Ascending aorta (tissue), 2 donors: Measurements from ENCODE around the gene FSTL4. TPM values are rescaled to one million over a fixed set of nuclear protein-coding genes. Genes with fewer than 3 reads are reported as not detected.

Experiments used
- DNase-seq, 2 donors: peaks; one replicate each; pipeline ENCODE4 v3.0.0-alpha.2; 2019; ENCODE audit warnings: low spot score in 2 of 2
- H3K27ac ChIP-seq, 2 donors: fragments of 200-600 bp; sonication (generic); one replicate each; pipeline ENCODE4 v1.5.1; 2016 to 2017; ENCODE audit warnings: mild to moderate bottlenecking in 1 of 2
- H3K27me3 ChIP-seq: fragments of 200-600 bp; sonication (generic); one replicate; pipeline ENCODE4 v1.5.1; 2017
- H3K36me3 ChIP-seq, 2 donors: fragments of 200-600 bp; sonication (generic); one replicate each; pipeline ENCODE4 v1.5.1; 2016
- H3K4me1 ChIP-seq, 2 donors: fragments of 200-600 bp; sonication (generic); one replicate each; pipeline ENCODE4 v1.5.1; 2016 to 2017; ENCODE audit warnings: mild to moderate bottlenecking in 1 of 2
- H3K4me3 ChIP-seq, 2 donors: fragments of 200-600 bp; sonication (generic); one replicate each; pipeline ENCODE4 v1.5.1; 2016 to 2017; ENCODE audit warnings: mild to moderate bottlenecking in 1 of 2
- H3K9me3 ChIP-seq, 2 donors: fragments of 200-600 bp; sonication (generic); one replicate each; pipeline ENCODE4 v1.5.1; 2016
- intact Hi-C: fragments of 100-400 bp; cut with DNase I; formaldehyde crosslinking; loops from one replicate; pipeline ENCODE4 v1.15.1; 2023
- total RNA-seq: library from RNA; depleted of rRNA; stranded (reverse); fragments of >200 nt; gene quantifications from one replicate; pipeline ENCODE4 v1.1.0, GENCODE V29; 2016
- TF ChIP-seq, protein P1 (sequence below), 3 experiments: fragments of 200-600 bp in 2 of 3; fragments of 450-650 bp in 1 of 3; sonication (generic) in 2 of 3; IDR thresholded peaks; one replicate each; pipeline ENCODE4 v1.5.1; 2016 to 2019; ENCODE audit warnings: antibody characterized with exemption in 3 of 3, mild to moderate bottlenecking in 1 of 3, moderate library complexity in 1 of 3

The FSTL4 gene
- total RNA-seq, 1 donor from 2014 or later, result 0.11 TPM

DNA sequence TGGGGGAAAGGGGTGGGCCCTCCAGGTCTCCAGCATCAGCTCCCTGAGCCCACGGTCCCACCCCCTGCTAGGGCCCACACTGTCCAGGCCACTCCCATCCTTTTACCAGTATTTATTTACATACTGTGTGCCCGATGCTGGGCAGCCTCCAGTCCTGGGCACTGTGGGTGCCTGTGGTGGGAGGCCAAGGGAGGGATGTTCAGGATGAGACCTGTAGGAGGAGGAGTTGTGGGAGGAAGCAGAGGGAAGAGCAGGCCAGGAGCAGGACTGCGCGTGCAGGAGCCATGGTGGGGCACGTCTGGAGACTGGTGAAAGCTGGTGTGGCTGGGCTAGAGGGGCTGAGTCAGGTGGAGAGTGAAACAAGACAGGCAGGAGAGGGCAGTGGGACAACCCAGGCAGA lies 293.1 kb downstream of the FSTL4 start:
- Histone ChIP-seq H3K4me3 (no peak overlapping the region), H3K36me3 (no peaks in the 10 kb centered on the region), H3K27me3 (no peaks in the 10 kb centered on the region), H3K9me3 (no peaks in the 10 kb centered on the region), H3K27ac (no peak overlapping the region), H3K4me1 (no peaks in the 10 kb centered on the region)
- DNase-seq, result no peak
- intact Hi-C loops, result no loop called here
- TF ChIP-seq, protein P1, sequence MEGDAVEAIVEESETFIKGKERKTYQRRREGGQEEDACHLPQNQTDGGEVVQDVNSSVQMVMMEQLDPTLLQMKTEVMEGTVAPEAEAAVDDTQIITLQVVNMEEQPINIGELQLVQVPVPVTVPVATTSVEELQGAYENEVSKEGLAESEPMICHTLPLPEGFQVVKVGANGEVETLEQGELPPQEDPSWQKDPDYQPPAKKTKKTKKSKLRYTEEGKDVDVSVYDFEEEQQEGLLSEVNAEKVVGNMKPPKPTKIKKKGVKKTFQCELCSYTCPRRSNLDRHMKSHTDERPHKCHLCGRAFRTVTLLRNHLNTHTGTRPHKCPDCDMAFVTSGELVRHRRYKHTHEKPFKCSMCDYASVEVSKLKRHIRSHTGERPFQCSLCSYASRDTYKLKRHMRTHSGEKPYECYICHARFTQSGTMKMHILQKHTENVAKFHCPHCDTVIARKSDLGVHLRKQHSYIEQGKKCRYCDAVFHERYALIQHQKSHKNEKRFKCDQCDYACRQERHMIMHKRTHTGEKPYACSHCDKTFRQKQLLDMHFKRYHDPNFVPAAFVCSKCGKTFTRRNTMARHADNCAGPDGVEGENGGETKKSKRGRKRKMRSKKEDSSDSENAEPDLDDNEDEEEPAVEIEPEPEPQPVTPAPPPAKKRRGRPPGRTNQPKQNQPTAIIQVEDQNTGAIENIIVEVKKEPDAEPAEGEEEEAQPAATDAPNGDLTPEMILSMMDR (IDR thresholded peaks at IDR 0.05), result no peak

DNA sequence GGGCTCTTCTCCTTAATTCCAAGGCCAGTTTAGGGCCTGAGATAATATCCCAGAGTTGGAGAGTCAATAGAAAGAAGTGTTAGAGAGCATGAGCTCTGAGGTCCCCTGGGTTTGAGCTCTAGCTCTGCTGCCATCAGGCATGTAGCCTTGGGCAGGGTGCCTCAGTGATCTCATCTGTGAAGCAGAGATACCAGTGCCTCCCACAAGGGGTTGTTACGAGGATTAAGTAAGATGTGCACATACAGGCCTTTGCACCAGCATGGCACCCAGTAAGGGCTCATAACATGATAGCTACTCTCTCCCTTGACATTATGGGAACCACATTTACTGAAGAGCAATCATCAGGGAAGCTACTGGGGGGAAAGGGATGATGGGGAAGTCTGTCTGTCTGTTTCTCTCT lies 294.8 kb downstream of the FSTL4 start:
- no peaks in the 10 kb centered on the region for H3K4me1 ChIP-seq
- H3K4me3 ChIP-seq, result no peak overlapping the region
- no peak overlapping the region for H3K27ac ChIP-seq
- no peaks in the 10 kb centered on the region for H3K9me3 ChIP-seq
- TF ChIP-seq, protein P1 (IDR thresholded peaks at IDR 0.05), result no peak
- no peak for DNase-seq
- intact Hi-C loops, result no loop called here
- no peaks in the 10 kb centered on the region for H3K36me3 ChIP-seq
- no peaks in the 10 kb centered on the region for H3K27me3 ChIP-seq

DNA sequence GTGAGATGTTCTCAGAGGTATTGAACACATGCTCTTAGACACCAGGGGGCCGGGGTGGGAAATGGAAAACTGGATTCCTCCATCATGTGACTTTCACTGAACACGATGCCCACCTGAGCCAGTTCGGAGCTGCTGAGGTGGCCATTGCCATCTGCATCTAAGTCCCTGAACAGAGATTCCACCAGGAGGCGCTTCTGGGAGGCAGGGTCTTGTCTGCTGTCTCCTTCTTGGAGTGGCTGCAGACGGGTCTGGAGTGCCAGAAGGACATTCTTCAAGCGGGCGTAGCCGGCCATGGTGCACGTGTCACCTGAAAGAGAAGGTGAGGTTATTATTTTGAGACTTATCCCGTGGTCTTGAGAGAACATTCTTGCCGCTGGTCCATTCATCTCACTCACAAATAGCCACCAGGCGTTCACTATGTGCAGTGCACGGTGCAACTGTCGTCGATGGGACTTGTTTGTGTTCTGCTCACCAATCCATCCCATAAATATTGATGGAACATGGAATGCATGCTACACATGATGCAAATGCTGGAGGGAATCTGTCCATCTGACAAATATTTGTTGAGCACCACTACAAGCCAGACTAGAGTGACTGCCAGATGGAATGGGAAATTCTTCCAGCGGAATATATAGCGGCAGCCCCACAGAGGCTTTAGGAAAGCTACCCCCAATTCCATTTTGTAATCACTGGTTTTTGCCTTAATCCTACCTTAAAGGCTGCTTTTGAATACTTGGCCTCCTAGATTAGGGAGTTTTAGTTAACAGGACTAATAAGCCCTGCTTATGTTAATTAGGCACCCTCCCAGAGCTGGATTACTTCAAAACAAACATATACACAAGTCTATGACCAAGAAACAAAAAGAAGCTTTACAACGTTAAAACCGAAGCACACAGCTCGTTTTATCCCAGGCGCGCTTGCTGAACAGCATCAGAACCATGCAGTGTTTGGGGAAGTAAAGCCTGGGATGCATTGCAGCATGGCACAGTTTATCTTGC lies 295.7 kb downstream of the FSTL4 start:
- DNase-seq, result no peak
- Histone ChIP-seq H3K36me3 (no peaks in the 10 kb centered on the region), H3K9me3 (no peaks in the 10 kb centered on the region), H3K4me3 (no peak overlapping the region), H3K4me1 (no peaks in the 10 kb centered on the region), H3K27me3 (no peaks in the 10 kb centered on the region), H3K27ac (no peak overlapping the region)
- intact Hi-C loops, result no loop called here
- TF ChIP-seq, protein P1 (IDR thresholded peaks at IDR 0.05), result no peak

DNA sequence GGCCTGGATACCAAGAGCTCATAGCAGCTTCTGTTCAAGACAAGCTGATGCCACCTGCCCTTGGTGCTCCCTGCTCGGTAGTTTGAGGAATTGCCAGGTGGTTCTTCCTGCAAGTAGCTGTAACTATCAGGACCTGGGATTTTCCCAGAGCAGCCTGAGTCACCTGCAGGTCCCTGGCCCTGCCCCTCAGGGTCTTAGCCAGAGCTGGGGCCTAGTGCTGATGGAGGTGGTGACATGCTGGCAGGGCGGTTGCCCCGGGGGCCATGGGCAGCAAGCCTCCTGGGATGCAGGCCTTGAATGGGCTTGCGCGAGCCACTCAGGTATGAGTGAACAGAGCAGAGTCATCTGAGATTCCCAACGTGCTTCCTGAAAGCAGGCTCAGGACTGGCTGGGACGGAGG lies 298.3 kb downstream of the FSTL4 start:
- DNase-seq, result no peak
- no peaks in the 10 kb centered on the region for H3K27me3 ChIP-seq
- no peaks in the 10 kb centered on the region for H3K4me1 ChIP-seq
- H3K4me3 ChIP-seq, result no peak overlapping the region
- TF ChIP-seq, protein P1 (IDR thresholded peaks at IDR 0.05), result no peak
- intact Hi-C loops, result loop anchor here (5.0 kb wide), 1 partner anchor 42 kb away; no protein-coding TSS in a partner anchor
- H3K9me3 ChIP-seq, result no peaks in the 10 kb centered on the region
- H3K36me3 ChIP-seq, result no peaks in the 10 kb centered on the region
- H3K27ac ChIP-seq, result no peak overlapping the region

DNA sequence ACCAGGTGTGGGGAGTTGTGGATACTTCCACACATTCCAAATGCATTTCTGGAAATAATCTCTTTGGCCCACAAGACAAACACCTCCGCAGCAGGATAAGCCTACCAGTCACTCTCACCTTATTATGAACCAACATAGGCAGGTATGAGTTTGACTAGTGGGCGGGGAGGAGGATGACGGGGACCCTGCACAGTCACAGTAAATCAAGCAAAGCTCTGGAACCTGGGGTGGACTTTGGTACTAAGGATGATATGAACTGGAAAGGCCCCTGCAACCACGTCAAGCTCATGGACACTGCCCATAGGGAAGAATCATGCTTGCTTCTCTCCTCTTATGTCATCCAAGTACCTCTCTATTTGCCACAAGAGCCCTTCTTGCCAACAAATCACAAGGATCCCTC lies 301.2 kb downstream of the FSTL4 start:
- H3K4me1 ChIP-seq, result no peaks in the 10 kb centered on the region
- H3K36me3 ChIP-seq, result no peaks in the 10 kb centered on the region
- intact Hi-C loops, result loop anchor here (5.0 kb wide), 1 partner anchor 39 kb away; no protein-coding TSS in a partner anchor
- no peaks in the 10 kb centered on the region for H3K27me3 ChIP-seq
- TF ChIP-seq, protein P1 (IDR thresholded peaks at IDR 0.05), result no peak
- DNase-seq, result no peak
- no peaks in the 10 kb centered on the region for H3K9me3 ChIP-seq
- no peak overlapping the region for H3K27ac ChIP-seq
- no peak overlapping the region for H3K4me3 ChIP-seq
